Germinal center (tissue), 1 donor: ENCODE measurements around the gene NPHS2.

Source experiments
- DNase-seq: peaks from one replicate; pipeline ENCODE4 v3.0.0; 2012; ENCODE audit warnings: mixed read lengths, low spot score

Gene NPHS2

GRCh38 chr1:179575497-179576314 lies at the start of gene NPHS2:
Gene NPHS2, minus strand, starts transcription at chr1:179575948. Its CDS starts 84 bp downstream, at chr1:179575864.
- no peak for DNase-seq

- no peak for DNase-seq
Observed at GRCh38 chr1:179612361-179612760, 36.6 kb upstream of the NPHS2 start.

- DNase-seq: no peak
Observed at GRCh38 chr1:179601093-179601492, 25.3 kb upstream of the NPHS2 start.

- DNase-seq: no peak
Observed at GRCh38 chr1:179599623-179600249, 24.0 kb upstream of the NPHS2 start.

- DNase-seq: no peak
Observed at GRCh38 chr1:179598631-179599030, 22.9 kb upstream of the NPHS2 start.

- no peak for DNase-seq
Observed at GRCh38 chr1:179591592-179592580, 16.1 kb upstream of the NPHS2 start, which contains the start of gene TDRD5. Gene TDRD5, plus strand, starts transcription at chr1:179591832. Its CDS starts 784 bp downstream, at chr1:179592616.

- DNase-seq: no peak
Observed at GRCh38 chr1:179591253-179591591, 15.5 kb upstream of the NPHS2 start.

- DNase-seq: no peak
Observed at GRCh38 chr1:179590671-179591070, 14.9 kb upstream of the NPHS2 start.

GRCh38 chr1:179589509-179589908 lies 13.8 kb upstream of the NPHS2 start:
- no peak for DNase-seq

GRCh38 chr1:179588425-179589024 lies 12.8 kb upstream of the NPHS2 start:
- DNase-seq: no peak

- DNase-seq: no peak
Observed at GRCh38 chr1:179587336-179587735, 11.6 kb upstream of the NPHS2 start.

GRCh38 chr1:179586107-179586823 lies 10.5 kb upstream of the NPHS2 start:
- DNase-seq: no peak

GRCh38 chr1:179583771-179584320 lies 8.1 kb upstream of the NPHS2 start:
- no peak for DNase-seq

- DNase-seq: no peak
Observed at GRCh38 chr1:179576509-179576908, 761 bp upstream of the NPHS2 start.

GRCh38 chr1:179558078-179558477 lies 17.7 kb downstream of the NPHS2 start:
- no peak for DNase-seq

- DNase-seq: no peak
Observed at GRCh38 chr1:179554427-179554826, 21.3 kb downstream of the NPHS2 start.

GRCh38 chr1:179550746-179551682 lies 24.7 kb downstream of the NPHS2 start:
- DNase-seq: no peak

- no peak for DNase-seq
Observed at GRCh38 chr1:179549368-179549700, 26.4 kb downstream of the NPHS2 start.

GRCh38 chr1:179548666-179549367 lies 26.9 kb downstream of the NPHS2 start:
- no peak for DNase-seq
